ENCODE data around the gene RNF213. TPM values are rescaled to one million over a fixed set of nuclear protein-coding genes. Genes with fewer than 3 reads are reported as not detected.

RNF213 gene
- total and polyA plus RNA-seq, 10 of the 15 experiments (the other 5 are each of a cell fraction or from before 2014, with no cell fraction given): 18.6 to 145 (median 65.8) TPM

- DNase-seq (ENCODE audit: low read depth, low spot score): no peak
- 95% methylated on average over 10 of the region's 10 CpGs for WGBS (ENCODE audit: insufficient coverage, insufficient replicate concordance, low lambda C conversion rate, missing lambda C conversion rate)
- Histone ChIP-seq H4K20me1 (ENCODE audit: control insufficient read depth, insufficient read depth) (no peaks in the 10 kb centered on the region; the same call in none of the 2 replicates), H3K27ac (ENCODE audit: control insufficient read depth, insufficient read depth) (no peak overlapping the region), H3K4me1 (ENCODE audit: control insufficient read depth, insufficient read depth, low read length) (no peaks in the 10 kb centered on the region), H3K79me2 (ENCODE audit: control insufficient read depth, insufficient read depth, low read length) (peaks cover 27% of the 10 kb centered on the region), H3K36me3 (ENCODE audit: control insufficient read depth in 2 of 2, insufficient read depth in 2 of 2, low read length in 1 of 2) (peaks cover 16 to 29% of the 10 kb centered on the region in 2 experiments; a peak in 3 of 4 replicates), H2AFZ (ENCODE audit: control insufficient read depth, low read depth, low read length) (no peak overlapping the region), H3K27me3 (replicated peaks in 1 of 2; ENCODE audit: control insufficient read depth in 2 of 2, insufficient read depth in 2 of 2, low read length in 1 of 2) (no peaks in the 10 kb centered on the region), H3K4me2 (ENCODE audit: control insufficient read depth, insufficient read depth) (no peak overlapping the region), H3K4me3 (no peak overlapping the region), H3K9me3 (replicated peaks; ENCODE audit: control insufficient read depth, insufficient read depth, low read length) (no peaks in the 10 kb centered on the region; the same call in 2 of the 3 replicates), H3K9ac (ENCODE audit: control insufficient read depth, insufficient read depth, low read length) (no peak overlapping the region)
- ChIA-PET POLR2A (no interaction called here), CTCF (no interaction called here), RAD21 (ENCODE audit: unreplicated experiment) (no interaction called here), SMC1A (ENCODE audit: uncharacterized antibody, unreplicated experiment) (no interaction called here)
- no peak for ATAC-seq
- no peak for TF ChIP-seq IRF3 (IDR thresholded peaks at IDR 0.05)
- TF ChIP-seq POLR2A (IDR thresholded peaks at IDR 0.05; ENCODE audit: low read depth, low read length): 0 out of 2 replicates have a peak, but pooled peaks have one; percentile 32
- in situ Hi-C loops (cut with MboI) (no loop called here), intact Hi-C loops (cut with micrococcal nuclease; ENCODE audit: unreplicated experiment) (no loop called here)
- BruUV-seq (replicated peaks): no TSS peak
- no peak for FAIRE-seq
These were observed 11.7 kb downstream of the RNF213 start for GRCh38 chr17:80272366-80272765.

- in situ Hi-C loops (cut with MboI): no loop called here
- ChIA-PET RAD21 (ENCODE audit: unreplicated experiment) (no interaction called here), CTCF (no interaction called here), POLR2A (no interaction called here), SMC1A (ENCODE audit: uncharacterized antibody, unreplicated experiment) (no interaction called here)
- no peak overlapping the region for H2AFZ ChIP-seq (ENCODE audit: control insufficient read depth, low read depth, low read length)
- ATAC-seq (no peak), FAIRE-seq (no peak), DNase-seq (ENCODE audit: low read depth, low spot score) (no peak)
- no peak overlapping the region for H3K9ac ChIP-seq (ENCODE audit: control insufficient read depth, insufficient read depth, low read length)
- no peak overlapping the region for H3K4me3 ChIP-seq
- intact Hi-C loops (cut with micrococcal nuclease; ENCODE audit: unreplicated experiment): no loop called here
- no peaks in the 10 kb centered on the region for H3K4me1 ChIP-seq (ENCODE audit: control insufficient read depth, insufficient read depth, low read length)
- H3K9me3 ChIP-seq (replicated peaks; ENCODE audit: control insufficient read depth, insufficient read depth, low read length): no peaks in the 10 kb centered on the region; the same call in 2 of the 3 replicates
- TF ChIP-seq HSF1 (IDR thresholded peaks at IDR 0.05; ENCODE audit: low read depth, low read length) (no peak), KLF5 (IDR thresholded peaks at IDR 0.05; ENCODE audit: partially characterized antibody) (no peak), SUZ12 (IDR thresholded peaks at IDR 0.05; ENCODE audit: unreplicated experiment) (no peak), POLR2A (IDR thresholded peaks at IDR 0.05; ENCODE audit: low read depth, low read length) (no peak)
- BruUV-seq (replicated peaks): no TSS peak
- 97% methylated on average over 8 of the region's 9 CpGs for WGBS (ENCODE audit: insufficient coverage, insufficient replicate concordance, low lambda C conversion rate, missing lambda C conversion rate)
- H3K27me3 ChIP-seq (replicated peaks in 1 of 2; ENCODE audit: control insufficient read depth in 2 of 2, insufficient read depth in 2 of 2, low read length in 1 of 2): no peaks in the 10 kb centered on the region
- H3K27ac ChIP-seq (ENCODE audit: control insufficient read depth, insufficient read depth): no peak overlapping the region
- peaks cover 17% of the 10 kb centered on the region for H3K79me2 ChIP-seq (ENCODE audit: control insufficient read depth, insufficient read depth, low read length)
- H3K4me2 ChIP-seq (ENCODE audit: control insufficient read depth, insufficient read depth): no peak overlapping the region; the same call in 1 of the 2 replicates
- H4K20me1 ChIP-seq (ENCODE audit: control insufficient read depth, insufficient read depth): no peaks in the 10 kb centered on the region; the same call in none of the 2 replicates
- peaks cover 15 to 26% of the 10 kb centered on the region in 2 experiments; a peak in 3 of 4 replicates for H3K36me3 ChIP-seq (ENCODE audit: control insufficient read depth in 2 of 2, insufficient read depth in 2 of 2, low read length in 1 of 2)
These were observed 13.7 kb downstream of the RNF213 start for GRCh38 chr17:80274331-80274730.

All from GM12878 (cell line).